Measurements from ENCODE around the gene KSR2. TPM values are rescaled to one million over a fixed set of nuclear protein-coding genes. Genes with fewer than 3 reads are reported as not detected.
"Not testable (repeated sequence)": the region's sequence is repeated elsewhere in the genome, so short reads cannot be mapped to it uniquely, and the experiment has no call there.

The KSR2 gene
- total RNA-seq, 1 donor from 2014 or later: 0.02 TPM

DNA sequence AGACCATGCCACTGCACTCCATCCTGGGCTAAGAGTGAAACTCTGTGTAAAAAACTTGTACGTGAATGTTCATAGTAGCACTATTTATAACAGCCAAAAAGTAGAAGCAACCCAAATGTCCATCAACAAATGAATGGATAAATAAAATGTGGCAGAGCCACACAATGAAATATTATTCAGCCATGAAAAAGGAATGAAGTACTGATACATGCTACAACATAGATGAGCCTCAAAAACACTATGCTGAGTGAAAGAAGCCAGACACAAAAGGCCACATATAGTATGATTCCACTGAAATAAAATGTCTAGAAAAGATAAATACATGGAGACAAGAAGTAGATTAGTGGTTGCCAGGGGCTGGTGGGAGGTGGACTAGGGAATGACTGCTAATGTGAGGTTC lies 72.8 kb downstream of the KSR2 start:
- intact Hi-C loops (cut with micrococcal nuclease): no loop called here

DNA sequence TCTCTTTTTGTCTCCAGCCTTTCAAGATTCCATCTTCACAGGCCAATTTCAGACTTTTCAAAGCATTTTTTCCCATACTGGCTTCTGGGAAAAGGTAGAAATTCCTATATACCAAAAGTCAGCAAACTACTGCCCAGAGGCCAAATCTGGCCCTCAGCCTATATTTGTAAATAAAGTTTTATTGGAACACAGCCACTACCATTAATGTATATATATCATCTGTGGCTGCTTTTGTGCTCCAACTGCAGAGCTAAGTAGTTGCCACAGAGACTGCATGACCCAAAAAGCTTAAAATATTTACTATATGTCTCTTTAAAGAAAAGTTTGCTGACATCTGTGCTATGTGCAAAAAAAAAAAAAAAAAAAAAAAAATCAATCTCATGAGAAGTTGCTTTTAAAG lies 76.3 kb downstream of the KSR2 start:
- intact Hi-C loops (cut with micrococcal nuclease): no loop called here

DNA sequence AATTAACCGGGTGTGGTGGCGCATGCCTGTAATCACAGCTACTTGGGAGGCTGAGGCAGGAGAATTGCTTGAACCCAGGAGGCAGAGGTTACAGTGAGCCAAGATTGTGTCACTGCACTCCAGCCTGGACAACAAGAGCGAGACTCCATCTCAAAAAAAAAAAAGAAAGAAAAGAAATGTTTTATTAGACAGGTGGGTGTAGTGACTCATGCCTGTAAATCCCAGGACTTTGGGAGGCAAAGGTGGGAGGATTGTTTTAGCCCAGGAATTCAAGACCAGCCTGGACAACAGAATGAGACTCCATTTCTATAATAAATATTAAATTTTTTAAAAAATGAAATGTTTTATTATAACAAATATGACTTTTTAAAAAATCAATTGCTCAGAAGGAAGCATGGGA lies 77.5 kb downstream of the KSR2 start:
- intact Hi-C loops (cut with micrococcal nuclease): not testable (repeated sequence)

DNA sequence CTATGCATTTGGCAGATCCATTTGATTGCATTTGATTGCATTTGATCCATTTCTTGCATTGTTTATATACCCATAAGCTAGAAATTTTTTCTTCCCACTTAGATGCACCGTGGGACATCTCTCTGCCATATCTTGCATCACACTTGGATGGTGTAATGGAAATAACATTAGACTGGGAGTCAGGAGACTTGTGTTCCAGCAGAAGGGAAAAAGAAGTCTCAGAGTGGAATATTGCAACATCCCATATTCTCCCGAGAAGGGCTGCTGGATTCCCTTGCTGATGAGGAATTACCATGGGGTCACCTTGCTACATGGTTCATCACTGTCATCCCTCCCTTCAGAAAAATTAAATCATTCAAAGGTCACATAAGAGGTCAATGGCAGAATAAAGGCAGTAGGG lies 78.1 kb downstream of the KSR2 start:
- intact Hi-C loops (cut with micrococcal nuclease): no loop called here

DNA sequence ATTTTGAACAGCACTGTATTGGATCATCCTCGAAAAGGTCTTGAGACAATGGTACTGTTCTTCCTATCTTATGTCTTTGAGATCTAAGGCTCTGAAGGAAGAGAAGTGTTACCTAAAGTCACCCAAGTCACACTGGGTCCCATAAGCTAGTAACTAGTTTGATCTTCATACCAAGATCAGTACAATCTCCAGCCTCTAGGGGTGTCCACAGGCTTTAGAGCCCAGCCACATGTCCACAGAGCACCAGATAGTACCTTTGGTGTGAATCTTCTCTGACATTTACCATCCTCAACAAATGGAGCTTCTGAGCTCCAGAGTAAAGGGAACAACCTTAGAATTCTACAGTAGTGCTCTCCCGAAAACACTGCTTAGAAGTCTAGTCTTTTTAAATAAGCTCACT lies 78.7 kb downstream of the KSR2 start:
- intact Hi-C loops (cut with micrococcal nuclease): no loop called here

DNA sequence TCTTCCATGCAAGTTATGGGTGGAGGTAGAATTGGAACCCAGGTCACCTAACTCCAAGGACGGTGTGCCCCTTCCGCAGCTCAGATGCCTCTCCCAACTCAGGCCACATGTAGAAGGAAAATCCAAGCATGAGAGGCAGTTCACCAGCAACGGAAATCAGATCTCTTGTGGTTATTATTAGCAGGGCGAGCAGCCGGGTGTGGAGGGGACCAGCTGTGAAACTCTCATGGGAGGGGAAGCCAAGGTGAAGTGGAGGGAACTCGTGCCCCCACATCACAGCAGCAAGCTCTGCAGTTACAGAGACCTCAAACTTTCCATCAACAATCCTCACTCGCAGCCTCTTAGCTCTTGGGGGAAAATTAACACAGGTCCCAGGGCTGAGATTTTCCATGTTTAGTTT lies 79.7 kb downstream of the KSR2 start:
- intact Hi-C loops (cut with micrococcal nuclease): no loop called here

DNA sequence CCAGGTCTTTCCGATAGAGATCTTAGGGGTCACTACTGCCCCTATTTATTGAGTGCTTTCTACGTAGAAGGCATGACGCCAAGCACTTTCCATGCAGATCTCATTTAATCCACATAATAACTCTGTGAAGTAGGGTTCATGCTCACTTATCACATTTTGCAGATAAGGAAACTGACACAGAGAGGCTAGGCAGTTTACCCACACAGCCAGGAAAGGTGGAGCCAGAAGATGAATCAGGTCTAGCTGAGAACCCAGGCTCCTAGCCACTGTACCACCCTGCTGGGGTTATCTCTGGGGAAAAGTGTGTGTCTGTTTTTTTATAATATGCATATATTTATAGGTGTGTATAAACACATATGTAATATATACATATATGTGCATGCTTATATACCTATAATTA lies 83.6 kb downstream of the KSR2 start:
- intact Hi-C loops (cut with micrococcal nuclease): no loop called here

DNA sequence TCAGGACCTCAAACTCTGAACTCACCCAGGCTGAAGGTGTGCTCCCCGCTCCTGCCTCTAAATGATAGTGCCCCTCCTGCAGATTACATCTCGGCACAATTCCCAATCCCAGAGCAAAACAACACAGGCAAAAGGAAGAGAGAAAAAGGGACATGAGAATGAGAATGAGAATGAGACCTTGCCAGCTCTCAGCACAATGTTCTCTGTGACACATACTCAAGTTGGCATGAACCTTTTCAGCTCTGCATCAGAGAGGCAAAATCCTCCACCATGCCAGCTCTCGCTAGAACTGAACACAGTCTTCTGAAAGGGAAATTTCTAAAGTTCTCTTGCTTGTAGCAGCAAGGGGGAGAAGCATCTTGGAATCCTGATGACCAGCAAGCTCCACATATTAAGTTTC lies 84.6 kb downstream of the KSR2 start:
- intact Hi-C loops (cut with micrococcal nuclease): no loop called here

DNA sequence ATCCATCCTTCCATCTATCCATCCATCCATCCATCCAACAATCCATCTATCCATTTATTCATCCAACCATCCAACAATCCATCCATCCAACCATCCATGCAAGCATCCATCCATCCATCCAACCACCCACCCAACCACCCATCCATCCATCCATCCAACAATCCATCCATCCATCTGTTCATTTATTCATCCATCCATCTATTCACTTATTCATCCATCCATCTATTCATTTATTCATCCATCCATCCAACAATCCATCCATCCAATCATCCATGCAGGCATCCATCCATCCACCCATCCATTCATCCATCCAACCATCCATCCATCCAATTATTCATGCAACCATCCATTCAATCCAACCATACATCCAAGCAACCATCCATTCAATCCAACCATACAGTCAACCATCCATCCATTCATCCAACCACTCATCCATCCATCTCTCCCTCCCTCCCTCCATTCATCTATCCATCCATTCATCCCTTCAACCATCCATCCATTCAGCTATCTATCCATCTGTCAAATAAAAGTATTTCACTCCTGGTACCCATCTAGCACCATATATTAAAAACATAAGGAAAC lies 86.1 kb downstream of the KSR2 start:
- intact Hi-C loops (cut with micrococcal nuclease): no loop called here

DNA sequence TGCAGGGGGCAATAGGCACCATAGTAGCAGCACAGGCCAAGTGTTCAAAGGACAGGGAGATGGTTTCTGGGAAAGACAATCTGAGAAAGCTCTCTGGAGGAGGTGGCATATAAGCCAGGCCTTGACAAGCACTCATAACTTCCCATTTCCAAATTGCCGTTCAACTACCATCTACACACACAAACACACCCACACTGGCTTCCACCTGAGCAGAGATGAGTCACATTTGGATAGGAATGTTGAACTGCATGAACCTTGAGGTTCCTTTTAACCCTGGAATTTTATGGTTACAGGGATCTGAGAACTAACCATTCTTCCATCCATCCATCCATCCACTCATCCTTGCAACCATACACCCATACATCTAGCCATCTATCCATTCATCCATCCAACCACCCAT lies 86.6 kb downstream of the KSR2 start:
- intact Hi-C loops (cut with micrococcal nuclease): no loop called here

DNA sequence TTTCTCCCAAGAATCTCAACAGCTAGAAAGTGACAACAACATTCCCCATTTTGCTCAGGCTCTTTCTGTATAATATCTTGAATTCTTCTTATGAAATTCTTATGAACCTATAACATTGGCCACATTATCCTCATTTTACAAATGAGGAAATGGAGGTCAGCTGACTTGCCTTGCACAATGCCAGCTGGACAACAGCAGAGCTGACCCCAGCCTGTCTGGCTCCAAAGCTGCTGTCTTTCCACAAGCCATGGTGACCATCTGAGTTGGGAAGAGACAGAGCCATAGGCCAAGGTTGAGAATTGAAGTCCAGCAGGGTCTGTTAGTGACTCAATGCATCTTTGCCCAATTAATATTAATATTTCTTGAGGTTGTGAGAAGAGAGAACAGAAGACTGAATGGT lies 87.3 kb downstream of the KSR2 start:
- intact Hi-C loops (cut with micrococcal nuclease): no loop called here

DNA sequence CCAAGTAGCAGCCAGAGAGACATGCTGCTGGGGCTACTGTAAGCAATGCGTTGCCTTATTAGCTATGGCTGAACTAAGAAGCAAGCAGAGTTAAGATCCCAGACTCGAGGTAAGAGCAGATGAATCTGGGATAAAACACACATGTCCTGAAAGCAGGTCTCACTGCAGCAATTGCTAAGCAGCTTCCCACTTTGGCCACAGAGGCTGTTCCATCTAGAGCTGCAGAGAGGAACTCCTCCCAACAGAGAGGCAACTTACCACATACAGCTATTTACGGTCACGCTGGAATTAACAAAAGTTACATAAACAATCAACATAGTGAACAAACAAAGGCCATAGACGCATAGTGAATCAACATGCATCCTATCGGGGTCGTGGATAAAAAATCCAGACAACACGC lies 90.2 kb downstream of the KSR2 start:
- intact Hi-C loops (cut with micrococcal nuclease): loop anchor here (5.0 to 10.0 kb wide), 2 partner anchors 86 to 499 kb away; partner anchors contain the start of genes KSR2 and SUDS3

DNA sequence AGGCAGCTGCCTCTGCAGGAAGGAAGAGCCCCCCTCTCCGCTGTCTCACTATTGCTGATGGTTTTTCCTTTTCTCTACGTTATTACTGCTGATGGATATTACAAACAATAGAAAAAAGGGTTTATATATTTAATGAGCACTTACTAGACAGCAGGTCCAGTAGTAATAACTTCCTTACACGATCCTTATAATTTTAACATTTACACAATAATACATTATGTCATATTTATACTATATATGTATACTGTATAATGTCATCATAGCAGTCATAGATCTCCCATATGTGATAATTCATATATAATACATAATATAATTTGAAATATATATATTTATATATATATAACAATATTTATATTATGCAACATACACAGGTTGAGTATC lies 92.4 kb downstream of the KSR2 start:
- intact Hi-C loops (cut with micrococcal nuclease): loop anchor here (5.0 to 10.0 kb wide), 2 partner anchors 88 to 501 kb away; partner anchors contain the start of genes KSR2 and SUDS3

DNA sequence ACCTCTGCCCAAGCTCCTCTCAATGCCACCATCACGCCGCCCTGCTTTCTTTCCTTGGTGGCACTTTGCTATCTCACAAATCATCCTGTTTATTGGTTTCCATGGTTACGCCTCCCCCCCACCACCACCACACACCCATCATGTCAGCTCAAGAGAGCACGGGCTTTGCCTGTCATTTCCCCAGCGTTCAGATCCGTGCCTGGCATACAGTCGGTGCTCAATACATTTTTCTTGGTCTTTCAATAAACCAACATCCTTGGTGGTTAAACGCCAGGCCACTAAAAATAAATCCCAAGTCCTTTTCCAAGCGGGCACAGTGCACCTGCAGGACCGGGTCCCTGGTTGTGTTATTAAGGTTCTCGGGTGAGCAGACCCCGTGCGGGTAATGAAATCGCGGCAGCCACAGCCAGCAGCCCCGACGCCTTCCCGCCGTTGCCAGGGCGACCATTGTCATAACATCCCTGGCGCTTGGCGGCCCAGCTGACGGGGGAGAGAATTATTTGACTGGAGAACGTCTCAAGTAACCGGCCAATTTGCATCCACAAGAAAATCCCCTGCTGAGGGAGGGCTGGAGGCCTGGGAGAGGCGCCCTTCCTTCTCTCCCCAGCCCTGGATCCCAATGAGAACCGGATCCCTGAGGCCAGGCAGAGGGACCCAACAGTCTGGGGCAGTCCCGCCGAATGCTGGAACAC lies 92.9 kb downstream of the KSR2 start:
- intact Hi-C loops (cut with micrococcal nuclease): loop anchor here (2.0 to 10.0 kb wide), 3 partner anchors 89 to 501 kb away; partner anchors contain the start of genes KSR2 and SUDS3

DNA sequence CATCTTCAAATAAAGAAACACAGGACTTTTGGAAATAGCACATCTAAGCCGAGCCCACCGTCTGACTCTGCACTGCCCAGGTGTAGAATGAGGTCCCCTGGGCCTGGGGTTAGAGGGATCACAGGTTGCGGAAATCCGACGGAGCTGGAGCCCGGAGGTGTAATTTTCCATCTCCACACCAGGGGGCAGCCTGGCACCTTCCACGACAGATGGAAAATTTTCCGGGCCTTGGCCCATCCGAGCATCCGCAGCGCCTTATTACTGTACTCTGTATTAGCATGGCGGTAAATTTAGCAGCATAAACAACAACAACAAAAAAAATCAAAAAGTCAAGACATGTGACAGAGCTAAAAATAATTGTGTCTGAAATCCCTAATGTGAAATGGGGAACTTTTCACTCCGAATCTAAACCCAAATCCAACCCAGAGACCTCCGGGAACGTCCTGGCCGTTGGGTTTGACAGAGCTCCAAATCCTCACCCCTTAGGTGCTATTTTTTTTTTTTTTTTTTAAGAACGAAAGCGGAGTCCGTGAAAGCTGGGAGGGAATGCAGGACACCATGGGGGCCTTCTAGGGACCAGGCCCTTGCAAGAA lies 93.9 kb downstream of the KSR2 start:
- intact Hi-C loops (cut with micrococcal nuclease): loop anchor here (2.0 to 10.0 kb wide), 3 partner anchors 90 to 502 kb away; partner anchors contain the start of genes KSR2 and SUDS3

DNA sequence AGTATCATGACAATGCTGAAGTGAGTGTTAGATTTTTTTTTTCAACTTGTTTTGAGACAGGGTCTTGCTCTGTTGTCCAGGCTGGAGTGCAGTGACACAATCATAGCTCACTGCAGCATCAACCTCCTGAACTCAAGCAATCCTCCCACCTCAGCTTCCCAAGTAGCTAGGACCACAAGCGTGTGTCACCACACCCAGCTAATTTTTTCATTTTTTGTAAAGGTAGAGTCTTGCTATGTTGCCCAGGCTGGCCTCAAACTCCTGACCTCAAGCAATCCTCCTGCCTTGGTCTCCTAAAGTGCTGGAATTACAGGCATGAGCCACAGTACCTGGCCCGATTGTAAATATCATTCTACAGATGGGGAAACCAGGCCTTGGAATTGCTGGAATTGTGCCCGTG lies 94.6 kb downstream of the KSR2 start:
- intact Hi-C loops (cut with micrococcal nuclease): loop anchor here (2.0 to 10.0 kb wide), 2 partner anchors 91 to 183 kb away; partner anchors contain the start of gene KSR2

DNA sequence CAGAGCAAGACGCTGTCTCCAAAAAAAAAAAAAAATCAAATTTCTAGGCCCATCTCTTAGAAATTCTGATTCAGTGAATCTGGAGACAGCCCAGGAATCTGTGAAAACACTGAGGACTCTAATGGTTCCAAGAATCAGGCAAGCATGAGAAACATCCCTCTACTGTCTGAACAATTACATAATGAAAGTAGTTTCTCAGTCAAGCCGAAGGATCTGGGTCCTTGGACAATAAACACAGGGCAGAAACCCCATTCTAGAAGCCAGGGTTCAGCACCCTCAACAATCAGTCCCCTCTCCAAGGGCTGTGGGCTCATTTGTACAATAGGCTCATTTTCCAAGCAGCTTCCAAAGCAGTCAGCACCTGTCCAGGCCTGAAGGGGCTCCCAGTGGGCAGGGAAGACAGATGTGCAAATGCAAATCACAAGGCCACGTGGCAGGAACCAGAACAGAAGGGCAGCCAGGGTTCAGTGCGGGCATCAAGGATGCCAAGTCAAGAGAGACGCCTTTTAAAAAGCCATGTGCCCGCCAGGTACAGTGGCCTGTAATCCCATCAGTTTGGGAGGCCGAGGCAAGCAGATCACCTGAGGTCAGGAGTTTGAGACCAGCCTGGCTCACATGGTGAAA lies 96.1 kb downstream of the KSR2 start:
- intact Hi-C loops (cut with micrococcal nuclease): loop anchor here (10.0 kb wide), 1 partner anchor 92 kb away; the partner anchor contains the start of gene KSR2

DNA sequence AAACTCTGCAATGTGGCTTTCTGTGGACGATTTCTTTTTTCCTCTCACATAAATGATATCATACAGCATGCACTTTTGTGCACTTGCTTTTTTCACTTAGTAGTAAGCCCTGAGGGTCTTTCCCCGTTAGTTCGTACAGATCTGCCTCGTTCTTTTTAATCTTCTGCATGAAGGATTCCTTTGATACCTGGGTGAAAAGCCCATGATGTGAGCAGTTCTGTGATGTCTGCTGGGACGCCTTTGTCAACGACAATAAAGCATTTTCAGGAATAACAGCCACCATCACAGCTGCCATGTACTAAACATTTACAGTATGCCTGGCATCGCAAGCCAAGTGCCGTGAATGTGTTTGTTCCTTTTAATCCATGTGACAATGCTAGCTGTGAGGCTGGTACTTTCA lies 99.2 kb downstream of the KSR2 start:
- intact Hi-C loops (cut with micrococcal nuclease): no loop called here

DNA sequence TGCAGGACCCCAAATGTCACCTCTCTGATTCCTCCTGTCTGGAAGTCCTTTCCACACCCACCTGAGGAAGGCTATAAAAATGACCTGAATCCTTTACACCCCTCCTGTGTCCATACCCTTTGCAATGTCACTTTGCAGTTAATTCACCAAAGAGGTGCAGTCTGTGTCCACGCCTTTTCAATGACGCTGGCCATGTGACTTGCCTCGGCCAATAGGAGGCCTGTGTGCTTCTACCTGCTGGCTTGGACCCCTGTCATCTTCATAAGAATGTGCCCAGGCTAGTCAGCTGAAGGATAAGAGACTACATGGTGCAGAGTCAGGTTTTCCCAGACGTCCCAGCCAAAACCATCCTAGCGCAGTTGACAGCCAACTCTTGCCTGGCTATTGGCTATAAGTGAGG lies 101.4 kb downstream of the KSR2 start:
- intact Hi-C loops (cut with micrococcal nuclease): no loop called here

DNA sequence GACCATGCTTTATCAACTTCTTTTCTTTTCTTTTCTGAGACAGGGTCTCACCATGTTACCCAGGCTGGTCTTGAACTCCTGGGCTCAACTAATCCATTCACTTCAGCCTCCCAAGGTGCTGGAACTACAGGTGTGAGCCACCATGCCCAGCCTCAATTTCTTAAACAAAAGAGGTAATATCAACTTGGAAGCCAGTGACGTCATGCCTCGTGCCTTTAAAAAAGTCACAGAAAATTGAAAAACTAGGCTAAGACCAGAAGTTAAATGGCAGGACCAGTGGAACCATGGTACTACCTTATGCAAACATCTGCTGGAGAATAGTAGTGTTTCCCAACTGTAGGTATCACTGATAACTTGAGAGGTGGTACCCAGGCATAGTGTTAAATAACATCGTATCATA lies 103.3 kb downstream of the KSR2 start:
- intact Hi-C loops (cut with micrococcal nuclease): no loop called here

DNA sequence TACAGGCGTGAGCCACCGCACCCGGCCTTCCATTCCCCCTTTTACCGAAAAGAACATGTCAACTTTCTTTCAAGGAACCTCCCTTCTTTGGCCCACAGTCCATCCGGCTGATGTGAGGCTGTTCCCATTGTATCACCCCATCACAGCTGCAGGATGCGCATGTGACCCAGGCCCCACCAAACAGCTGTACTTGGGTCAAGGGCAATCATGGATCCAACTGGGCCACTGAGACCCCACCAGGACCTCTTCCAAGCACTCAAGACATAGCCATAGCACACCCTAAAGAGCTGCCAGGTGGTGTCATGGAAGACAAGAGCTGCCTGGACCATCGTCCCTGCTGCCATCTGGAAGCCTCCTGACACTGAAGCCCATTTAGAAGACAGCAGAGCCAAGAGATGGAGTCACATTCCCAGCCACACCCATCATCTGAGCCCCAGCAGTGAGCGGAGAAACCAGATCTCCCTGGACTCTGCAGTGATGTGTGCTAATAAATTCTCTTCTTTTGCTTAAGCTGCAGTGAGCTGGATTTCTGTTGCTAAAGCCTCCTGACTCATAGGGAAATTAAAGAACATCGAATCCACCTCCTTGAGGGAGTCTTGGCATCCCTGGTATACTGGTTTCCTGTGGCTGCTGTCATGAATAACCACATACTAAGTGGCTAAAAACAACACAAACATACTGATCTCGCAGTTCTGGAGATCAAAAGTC lies 105.6 kb downstream of the KSR2 start:
- intact Hi-C loops (cut with micrococcal nuclease): no loop called here

Data from T-helper 2 cell treated with Interferon-gamma antibody and Interleukin-4, amounts not matched to agents 100 ng/mL and 5 ng/mL, for 36 hours (primary cell).